Osteocyte (in vitro differentiated cells): ENCODE data around the gene LRP3. TPM values are rescaled to one million over a fixed set of nuclear protein-coding genes. Genes with fewer than 3 reads are reported as not detected.

Experiments
- DNase-seq: peaks from one replicate; pipeline ENCODE4 v3.0.0; 2021; ENCODE audit warnings: mixed read lengths; ENCODE audit not compliant: unreplicated experiment; ENCODE audit errors: extremely low spot score
- H3K27ac Mint-ChIP-seq: one replicate; pipeline ENCODE4 v1.8.0; 2021; ENCODE audit warnings: mild to moderate bottlenecking, mixed read lengths; ENCODE audit not compliant: unreplicated experiment
- H3K27me3 Mint-ChIP-seq: one replicate; pipeline ENCODE4 v1.8.0; 2021; ENCODE audit warnings: mixed read lengths; ENCODE audit not compliant: unreplicated experiment
- H3K36me3 Mint-ChIP-seq: one replicate; pipeline ENCODE4 v1.8.0; 2021; ENCODE audit warnings: mixed read lengths; ENCODE audit not compliant: unreplicated experiment
- H3K4me1 Mint-ChIP-seq: one replicate; pipeline ENCODE4 v1.8.0; 2021; ENCODE audit warnings: mixed read lengths; ENCODE audit not compliant: unreplicated experiment
- H3K4me3 Mint-ChIP-seq: one replicate; pipeline ENCODE4 v1.8.0; 2021; ENCODE audit warnings: mild to moderate bottlenecking, moderate library complexity, mixed read lengths; ENCODE audit not compliant: unreplicated experiment
- H3K9me3 Mint-ChIP-seq: one replicate; pipeline ENCODE4 v1.8.0; 2021; ENCODE audit warnings: mixed read lengths; ENCODE audit not compliant: unreplicated experiment
- CTCF ChIP-seq: fragments of 200-600 bp; sonication (generic); IDR thresholded peaks from 2 replicates; pipeline ENCODE4 v1.5.0; 2021; ENCODE audit warnings: antibody characterized with exemption, mild to moderate bottlenecking, moderate library complexity
- total RNA-seq: library from RNA; stranded (reverse); gene quantifications from 2 replicates; pipeline ENCODE4 v1.2.1, GENCODE V29; 2021

LRP3 gene
- total RNA-seq, 1 donor from 2014 or later: 49.8 TPM

GRCh38 chr19:33254245-33254824 lies 60.2 kb downstream of the LRP3 start:
- Mint-ChIP-seq H3K27ac (no peak overlapping the region), H3K4me3 (no peak overlapping the region), H3K4me1 (no peaks in the 10 kb centered on the region), H3K27me3 (no peaks in the 10 kb centered on the region), H3K36me3 (no peaks in the 10 kb centered on the region), H3K9me3 (no peaks in the 10 kb centered on the region)
- TF ChIP-seq CTCF: no peak
- no peak for DNase-seq

DNA sequence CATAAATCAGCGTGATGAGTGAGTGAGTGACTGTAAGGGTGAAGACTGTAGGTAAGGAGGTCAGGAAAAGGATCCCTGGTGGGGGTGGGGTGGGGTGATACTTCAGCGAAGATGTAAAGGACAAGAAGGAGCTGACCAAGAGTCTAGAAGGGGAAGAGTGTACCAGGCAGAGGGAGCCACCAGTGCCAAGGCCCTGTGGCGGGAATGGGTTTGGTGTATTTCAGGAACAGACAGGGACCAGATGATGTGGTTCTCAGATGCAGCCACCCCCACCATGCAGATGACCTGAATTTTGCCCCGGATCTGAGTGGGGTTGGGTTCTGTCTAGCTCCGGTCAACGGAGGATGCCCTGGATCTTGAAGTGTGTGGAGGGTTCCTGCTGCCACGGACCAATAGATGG lies 61.7 kb downstream of the LRP3 start:
- no peaks in the 10 kb centered on the region for H3K9me3 Mint-ChIP-seq
- no peak overlapping the region for H3K4me3 Mint-ChIP-seq
- no peak overlapping the region for H3K27ac Mint-ChIP-seq
- DNase-seq: no peak
- H3K36me3 Mint-ChIP-seq: no peaks in the 10 kb centered on the region
- H3K27me3 Mint-ChIP-seq: no peaks in the 10 kb centered on the region
- H3K4me1 Mint-ChIP-seq: no peaks in the 10 kb centered on the region
- TF ChIP-seq CTCF: no peak

- no peak for TF ChIP-seq CTCF
- no peaks in the 10 kb centered on the region for H3K4me1 Mint-ChIP-seq
- H3K27me3 Mint-ChIP-seq: no peaks in the 10 kb centered on the region
Observed at GRCh38 chr19:33256261-33256660, 62.1 kb downstream of the LRP3 start.

DNA sequence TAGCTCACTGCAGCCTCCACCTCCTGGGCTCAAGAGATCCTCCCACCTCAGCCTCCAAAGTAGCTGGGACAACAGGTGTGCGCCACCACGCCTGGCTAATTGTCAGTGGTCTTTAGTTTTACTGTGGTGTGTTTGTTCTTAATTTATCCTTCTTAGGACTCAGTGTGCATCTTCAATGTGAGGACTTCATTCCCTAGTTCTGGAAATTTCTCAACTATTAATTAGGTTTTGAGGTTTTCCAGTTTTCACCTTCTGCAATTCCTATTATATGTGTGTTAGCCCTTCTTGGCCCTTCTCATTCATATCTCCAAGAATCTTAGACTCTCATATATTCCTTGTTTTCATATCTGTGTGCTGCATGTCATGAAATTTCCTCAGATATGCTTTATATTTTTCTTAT lies 63.7 kb downstream of the LRP3 start:
- no peak overlapping the region for H3K4me3 Mint-ChIP-seq
- no peak for TF ChIP-seq CTCF
- H3K4me1 Mint-ChIP-seq: no peaks in the 10 kb centered on the region
- H3K27me3 Mint-ChIP-seq: no peaks in the 10 kb centered on the region
- no peak overlapping the region for H3K27ac Mint-ChIP-seq
- no peaks in the 10 kb centered on the region for H3K9me3 Mint-ChIP-seq
- no peaks in the 10 kb centered on the region for H3K36me3 Mint-ChIP-seq
- no peak for DNase-seq

More at GRCh38 chr19:33256261-33256660, 62.1 kb downstream of the LRP3 start:
- Mint-ChIP-seq H3K4me3 (no peak overlapping the region), H3K27ac (no peak overlapping the region), H3K36me3 (no peaks in the 10 kb centered on the region), H3K9me3 (no peaks in the 10 kb centered on the region)
- DNase-seq: no peak

Other genes starting within 250 kb of the LRP3 start
- 32.9 and 38.6 TPM in 2 replicates for gene CEP89, start 222.4 kb upstream of the LRP3 start, total RNA-seq
- 4.1 and 5.5 TPM in 2 replicates for gene FAAP24, start 222.1 kb upstream of the LRP3 start, total RNA-seq
- gene RHPN2, start 129.4 kb upstream of the LRP3 start, total RNA-seq: 4.0 and 4.9 TPM in 2 replicates
- 8.2 and 9.4 TPM in 2 replicates for gene GPATCH1, start 113.1 kb upstream of the LRP3 start, total RNA-seq
- not detected in 2 replicates for gene WDR88, start 62.2 kb upstream of the LRP3 start, total RNA-seq
- gene SLC7A10, start 31.5 kb downstream of the LRP3 start, total RNA-seq: not detected in 2 replicates
- 0.86 and 1.4 TPM in 2 replicates for gene CEBPA, start 108.2 kb downstream of the LRP3 start, total RNA-seq
- gene CEBPG, start 179.4 kb downstream of the LRP3 start, total RNA-seq: 39.7 and 41.1 TPM in 2 replicates